NCI-H1436 (cell line): ENCODE measurements around the gene CDKAL1.
"Not testable (repeated sequence)": the region's sequence is repeated elsewhere in the genome, so short reads cannot be mapped to it uniquely, and the experiment has no call there.

ENCODE experiments used
- DNase-seq: peaks from one replicate; lab custom pipeline; 2025; lab: John Stamatoyannopoulos, UW

Gene CDKAL1

DNA sequence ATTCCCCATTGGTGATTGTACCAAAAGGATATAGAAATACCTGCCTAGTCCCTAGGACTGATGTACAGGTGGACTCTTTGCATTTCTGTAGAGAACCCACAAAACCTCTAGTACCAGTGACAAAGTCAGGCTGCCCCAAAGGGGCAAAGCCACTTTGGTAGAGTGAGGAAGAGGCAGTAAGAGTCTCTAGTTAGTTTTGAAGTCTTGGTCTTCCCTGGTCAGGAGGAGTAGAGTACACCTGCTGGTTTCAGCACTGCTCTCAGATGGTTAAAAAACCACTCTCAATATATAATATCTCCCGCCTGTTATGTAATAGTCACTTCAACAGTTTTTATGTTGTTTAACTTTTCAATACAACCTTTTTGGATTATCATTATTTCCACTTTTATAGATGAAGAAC is 344.9 kb downstream of the CDKAL1 start:
- no peak for DNase-seq

GRCh38 chr6:20879526-20879925 is 345.3 kb downstream of the CDKAL1 start:
- no peak for DNase-seq

DNA sequence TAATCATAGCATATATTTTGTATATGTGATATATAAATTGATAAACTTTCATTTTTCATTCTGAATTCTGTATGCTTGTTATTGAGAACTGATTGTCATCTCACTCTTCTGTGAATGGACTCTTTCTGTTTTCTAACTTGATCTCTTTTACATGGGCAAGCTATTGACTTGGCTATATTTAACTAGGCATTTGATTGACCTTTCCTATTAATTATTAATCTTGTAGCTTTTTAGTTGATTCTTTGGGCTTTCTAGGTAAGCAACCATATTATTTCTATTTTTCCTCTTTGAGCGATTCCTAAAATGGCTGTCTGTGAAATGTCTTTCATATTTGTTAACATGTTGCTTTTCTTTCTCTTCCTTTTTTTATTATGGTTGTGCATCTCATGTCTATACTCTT is 347.1 kb downstream of the CDKAL1 start:
- no peak for DNase-seq

- DNase-seq = no peak
These were observed 347.8 kb downstream of the CDKAL1 start for GRCh38 chr6:20882014-20882413.

DNA sequence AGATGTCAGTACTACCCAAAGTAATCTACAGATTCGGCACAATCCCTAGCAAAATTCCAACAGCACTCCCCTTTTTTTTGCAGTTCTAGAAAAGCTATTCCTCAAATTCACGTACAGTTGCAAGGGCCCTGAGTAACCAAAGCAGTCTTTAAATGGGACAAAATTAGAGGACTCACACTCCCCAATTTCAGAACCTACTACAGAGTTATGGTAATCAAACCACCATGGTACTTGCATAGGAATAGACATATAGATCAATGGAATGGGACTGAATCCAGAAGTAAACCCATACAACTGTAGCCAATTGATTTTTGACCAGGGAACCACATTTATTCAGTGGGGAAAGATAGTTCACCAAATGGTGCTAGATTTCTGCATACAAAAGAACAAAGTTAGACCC is 350.8 kb downstream of the CDKAL1 start:
- DNase-seq = no peak

- peak; percentile 86 for DNase-seq
These were observed 356.9 kb downstream of the CDKAL1 start for GRCh38 chr6:20891161-20891560.

DNA sequence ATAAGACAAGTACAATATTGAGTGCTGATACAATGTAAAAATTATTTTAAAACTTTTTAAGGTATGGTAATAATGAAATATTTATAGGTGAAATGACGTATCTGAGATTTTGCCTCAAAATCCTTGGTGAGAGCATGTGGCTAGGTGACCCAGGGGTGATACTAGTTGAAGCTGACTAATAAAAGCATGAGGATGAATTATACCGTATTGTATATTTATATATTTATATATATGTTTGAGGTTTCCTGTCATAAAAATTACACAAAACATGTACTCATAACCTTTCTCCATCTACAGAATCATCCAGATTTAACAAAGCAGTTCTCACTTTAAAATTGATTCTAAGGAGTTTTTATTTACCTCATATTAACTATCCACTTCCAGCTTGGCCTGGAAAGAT is 358.1 kb downstream of the CDKAL1 start:
- DNase-seq = no peak

- no peak for DNase-seq
These were observed 359.2 kb downstream of the CDKAL1 start for GRCh38 chr6:20893412-20893811.

DNA sequence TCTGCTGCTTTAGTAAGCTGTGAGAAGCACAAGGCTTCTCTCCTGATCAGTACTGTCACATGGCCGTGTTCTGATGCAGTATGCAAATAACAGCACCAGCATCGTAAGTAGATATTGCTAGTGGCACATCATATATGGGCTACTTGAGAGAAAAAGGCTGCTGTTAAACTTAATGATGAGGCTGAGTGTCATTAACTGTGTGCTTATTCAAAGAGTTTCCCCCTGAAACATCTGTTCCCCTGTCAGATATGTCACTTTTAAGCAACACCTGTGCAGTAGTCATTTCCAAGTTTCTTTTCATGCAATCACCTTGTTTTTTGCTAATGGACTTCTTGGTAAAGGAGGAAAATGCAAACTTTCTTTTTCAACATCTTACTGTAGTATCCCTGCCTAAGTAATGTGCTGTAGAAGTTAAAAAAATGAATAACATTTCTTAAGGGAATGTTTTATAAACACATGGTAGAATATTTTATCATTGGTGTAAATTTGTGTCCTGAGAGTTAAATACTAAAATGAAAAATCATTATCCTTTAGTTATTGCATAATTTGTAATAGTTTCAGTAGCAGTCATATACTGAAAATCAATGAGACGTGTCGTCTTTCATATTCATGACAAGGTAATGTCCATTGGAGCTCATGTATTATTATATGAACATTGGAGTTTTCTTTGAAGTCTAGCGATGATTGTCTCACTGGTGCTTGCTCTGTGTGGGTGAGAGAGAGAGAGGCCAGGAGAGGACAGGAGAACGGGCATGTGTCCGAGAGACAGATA is 366.3 kb downstream of the CDKAL1 start:
- peak; percentile 47 for DNase-seq

- DNase-seq = no peak
These were observed 371.1 kb downstream of the CDKAL1 start for GRCh38 chr6:20905377-20905776.

DNA sequence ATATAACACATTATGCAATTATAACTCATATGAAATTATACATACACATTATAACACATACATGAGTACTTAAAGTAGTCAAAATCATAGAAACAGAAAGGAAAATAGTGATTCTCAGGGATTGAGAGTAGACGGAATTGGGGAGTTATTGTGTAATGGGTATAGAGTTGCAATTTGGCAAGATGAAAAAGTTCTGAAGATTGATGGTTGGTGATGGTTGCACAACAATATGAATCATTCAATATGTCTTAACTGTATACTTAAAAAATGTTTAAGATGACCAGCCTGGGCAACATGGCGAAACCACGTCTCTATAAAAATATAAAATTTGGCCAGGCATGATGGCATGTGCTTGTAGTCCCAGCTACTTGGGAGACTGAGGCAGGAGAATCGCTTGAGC is 372.7 kb downstream of the CDKAL1 start:
- no peak for DNase-seq

DNA sequence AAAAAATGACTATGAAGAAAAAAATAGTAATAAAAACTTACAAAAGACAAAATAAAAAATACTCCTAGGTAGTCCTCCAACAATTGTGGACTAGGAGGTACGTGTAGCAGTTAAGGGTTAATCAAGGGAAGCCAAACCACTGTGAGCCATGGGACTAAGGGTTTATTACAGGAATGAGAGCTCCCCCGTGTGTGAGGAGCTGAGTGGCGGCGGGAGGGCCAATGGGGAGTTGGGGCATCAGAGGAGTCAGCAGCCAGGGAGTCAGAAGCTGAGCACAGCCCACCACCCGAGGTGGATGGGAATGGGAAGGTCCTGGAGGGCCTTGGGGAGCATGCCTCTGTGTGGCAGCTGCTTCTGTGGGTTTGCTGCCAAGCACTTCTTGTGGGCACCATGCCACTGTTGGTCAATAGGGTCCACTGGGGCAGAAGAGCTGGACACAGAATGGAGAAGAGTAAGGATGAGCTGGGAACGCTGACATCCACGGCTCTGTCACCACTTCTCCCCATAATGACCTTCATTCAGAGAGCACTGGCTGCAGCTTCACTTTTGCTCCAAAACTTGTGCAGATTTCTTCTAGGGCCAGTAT is 373.3 kb downstream of the CDKAL1 start:
- no peak for DNase-seq

GRCh38 chr6:20909621-20910020 is 375.4 kb downstream of the CDKAL1 start:
- DNase-seq = peak; percentile 39

- no peak for DNase-seq
These were observed 377.5 kb downstream of the CDKAL1 start for GRCh38 chr6:20911712-20912111.

GRCh38 chr6:20915156-20915555 is 380.9 kb downstream of the CDKAL1 start:
- no peak for DNase-seq

DNA sequence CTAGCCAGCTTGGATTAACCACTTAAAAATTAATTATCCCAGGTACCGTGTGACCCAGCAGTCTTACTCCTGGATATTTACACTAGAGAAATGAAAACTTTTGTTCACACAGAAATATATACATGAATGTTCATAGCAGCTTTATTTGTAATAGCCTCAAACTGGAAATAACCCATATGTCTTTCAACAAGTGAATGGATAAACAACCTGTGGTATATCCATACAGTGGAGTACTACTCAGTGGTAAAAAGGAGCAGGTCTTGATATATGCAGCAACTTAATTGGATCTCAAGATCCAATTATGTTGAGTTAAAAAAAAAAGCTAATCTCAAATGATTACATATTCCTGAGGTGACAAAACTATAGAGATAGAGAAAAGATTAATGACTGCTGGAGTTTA is 381.4 kb downstream of the CDKAL1 start:
- DNase-seq = no peak

- DNase-seq = no peak
These were observed 381.8 kb downstream of the CDKAL1 start for GRCh38 chr6:20916086-20916485.

GRCh38 chr6:20918868-20919267 is 384.6 kb downstream of the CDKAL1 start:
- DNase-seq = no peak

DNA sequence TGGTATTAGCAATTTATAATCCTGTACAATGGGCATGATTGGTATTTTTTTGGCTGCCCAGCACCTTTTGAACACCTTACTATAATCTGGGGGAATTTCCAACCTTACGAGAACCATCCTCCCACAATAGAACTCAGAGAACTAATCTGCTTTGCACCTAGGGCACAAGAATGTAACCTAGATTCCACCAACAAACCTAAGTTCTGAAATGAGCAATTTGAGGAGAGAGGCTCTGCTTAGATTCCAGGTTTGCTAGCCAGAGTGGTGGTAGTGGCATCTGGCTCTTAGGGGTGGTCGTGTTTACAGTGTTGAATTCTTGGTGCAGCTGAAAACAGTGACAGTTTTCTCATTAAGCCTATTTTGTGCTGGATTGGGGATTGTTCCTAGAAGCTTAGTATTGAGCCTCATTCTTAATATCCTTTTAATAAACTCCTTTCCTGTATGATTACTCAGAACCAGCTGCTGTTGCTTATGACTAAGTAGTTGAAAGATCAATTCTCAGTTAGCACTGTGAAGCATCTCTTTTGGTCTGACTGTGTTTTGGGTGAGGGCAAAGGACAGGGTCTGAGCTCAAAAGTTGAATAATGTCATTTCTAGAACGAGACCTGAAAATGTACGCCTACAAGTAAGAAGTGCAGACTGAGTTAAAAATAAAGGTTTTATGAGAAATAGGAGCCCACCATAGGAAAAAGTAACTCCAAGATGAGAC is 385.6 kb downstream of the CDKAL1 start:
- DNase-seq = no peak

- no peak for DNase-seq
These were observed 387.3 kb downstream of the CDKAL1 start for GRCh38 chr6:20921578-20921977.

DNA sequence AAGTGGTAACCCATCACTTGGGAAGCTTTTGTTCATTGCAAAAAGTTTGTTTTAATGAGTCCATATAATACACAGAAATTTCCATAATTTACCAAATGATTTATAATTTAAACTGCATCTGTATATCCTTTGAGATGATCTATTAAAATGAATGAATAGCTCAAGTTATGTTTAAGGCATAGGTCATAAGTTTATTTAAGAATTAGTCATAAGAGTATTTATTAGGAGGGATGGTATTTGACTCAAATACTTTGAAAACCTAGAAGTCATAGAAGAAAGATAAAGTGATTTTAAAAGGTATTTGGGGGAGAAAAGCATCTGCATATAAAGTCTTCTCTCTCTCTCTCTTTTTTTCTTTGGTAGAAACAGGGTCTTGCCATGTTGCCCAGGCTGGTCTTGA is 388.5 kb downstream of the CDKAL1 start:
- DNase-seq = no peak

DNA sequence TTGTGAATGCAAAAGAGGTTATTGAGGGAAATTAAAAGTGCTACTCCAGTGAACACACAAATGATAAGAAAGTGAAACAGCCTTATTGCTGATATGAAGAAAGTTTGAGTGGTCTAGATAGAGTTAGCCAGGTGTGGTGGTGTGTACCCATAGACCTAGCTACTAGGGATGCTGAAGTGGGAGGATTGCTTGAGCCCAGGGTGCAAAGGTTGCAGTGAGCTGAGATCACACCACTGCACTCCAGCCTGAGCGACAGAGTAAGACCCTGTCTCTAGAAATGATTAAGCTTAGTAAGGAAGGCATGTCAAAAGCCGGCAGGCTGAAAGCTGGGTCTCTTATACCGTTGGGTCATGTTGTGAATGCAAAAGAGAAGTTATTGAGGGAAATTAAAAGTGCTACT is 389.8 kb downstream of the CDKAL1 start:
- DNase-seq = not testable (repeated sequence)

DNA sequence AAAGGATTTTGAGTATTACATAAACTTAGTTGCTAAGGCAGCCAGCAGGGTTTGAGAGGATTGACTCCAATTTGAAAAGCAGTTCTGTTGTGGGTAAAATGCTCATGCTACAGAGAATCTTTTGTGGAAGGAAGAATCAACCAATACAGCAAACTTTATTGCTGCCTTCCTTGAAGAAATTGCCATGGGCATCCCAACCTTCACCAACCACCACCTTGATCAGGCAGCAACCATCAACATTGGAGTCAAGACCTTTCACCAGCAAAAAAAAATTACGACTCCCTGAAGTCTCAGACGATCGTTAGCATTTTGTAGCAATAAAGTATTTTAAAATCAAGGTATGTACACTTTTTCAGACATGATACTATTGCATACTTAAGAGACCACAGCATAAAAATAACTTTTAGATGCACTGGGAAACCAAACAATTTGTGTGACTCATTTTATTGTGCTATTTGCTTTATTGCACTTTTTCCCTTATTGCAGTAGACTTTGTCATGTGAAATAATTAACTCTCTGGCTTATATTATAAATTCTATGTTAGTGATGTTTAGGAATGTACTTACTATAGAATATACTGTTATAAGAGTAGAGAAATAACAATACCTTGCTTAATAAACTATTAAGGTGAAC is 390.8 kb downstream of the CDKAL1 start:
- DNase-seq = no peak
